ENCODE measurements around the gene SHC2. TPM values are rescaled to one million over a fixed set of nuclear protein-coding genes. Genes with fewer than 3 reads are reported as not detected.

The SHC2 gene
- polyA plus RNA-seq, 1 donor (not counting 4 experiments of a cell fraction or from before 2014, with no cell fraction given), result 2.5 TPM

- Histone ChIP-seq H2AFZ (ENCODE audit: control insufficient read depth, low read length) (no peak overlapping the region), H3K9me1 (ENCODE audit: control insufficient read depth, extremely low read depth, insufficient read depth, low read length) (no peaks in the 10 kb centered on the region), H3K4me3 (ENCODE audit: control insufficient read depth in 2 of 3, extremely low read depth in 1 of 3, insufficient read depth in 2 of 3, low read depth in 1 of 3, low read length in 3 of 3) (no peak overlapping the region), H3K27me3 (ENCODE audit: control insufficient read depth, extremely low read depth, insufficient read depth, low read length) (no peaks in the 10 kb centered on the region), H3K4me1 (ENCODE audit: control insufficient read depth, extremely low read depth, insufficient read depth, low read length) (no peaks in the 10 kb centered on the region), H3K27ac (ENCODE audit: control insufficient read depth, insufficient read depth, low read length) (no peak overlapping the region), H3K9ac (ENCODE audit: control insufficient read depth, extremely low read depth, insufficient read depth, low read length) (no peak overlapping the region), H3K36me3 (ENCODE audit: control insufficient read depth in 2 of 2, extremely low read depth in 1 of 2, insufficient read depth in 2 of 2, low read length in 2 of 2) (no peaks in the 10 kb centered on the region), H3K4me2 (ENCODE audit: control insufficient read depth, extremely low read depth, insufficient read depth, low read depth, low read length) (no peak overlapping the region), H4K20me1 (ENCODE audit: control insufficient read depth, extremely low read depth, insufficient read depth, low read length) (no peaks in the 10 kb centered on the region), H3K79me2 (ENCODE audit: control insufficient read depth, insufficient read depth, low read length) (no peaks in the 10 kb centered on the region), H3K9me3 (ENCODE audit: control insufficient read depth, low read depth, low read length) (peaks cover 8% of the 10 kb centered on the region)
- dilution Hi-C loops (cut with MboI; ENCODE audit: extremely low pct_ligation_motif_present, low sequenced_read_pairs), result no loop called here
- no peak for FAIRE-seq
- TF ChIP-seq EZH2 (IDR thresholded peaks at IDR 0.05; ENCODE audit: low read length) (no peak), CTCF (optimal IDR thresholded peaks at IDR 0.05 in 1 of 3, IDR thresholded peaks at IDR 0.05 in 1 of 3, conservative IDR thresholded peaks at IDR 0.05 in 1 of 3; ENCODE audit: extremely low read depth in 1 of 3, insufficient read depth in 2 of 3, low read length in 3 of 3) (no peak)
- no peak for DNase-seq (ENCODE audit: low read depth, low spot score)
These were observed 62.7 kb downstream of the SHC2 start for GRCh38 chr19:397941-398706.

- DNase-seq (ENCODE audit: low read depth, low spot score) (no peak), FAIRE-seq (no peak)
- Histone ChIP-seq H3K4me3 (ENCODE audit: control insufficient read depth in 2 of 3, extremely low read depth in 1 of 3, insufficient read depth in 2 of 3, low read depth in 1 of 3, low read length in 3 of 3) (no peak overlapping the region), H3K27ac (ENCODE audit: control insufficient read depth, insufficient read depth, low read length) (no peak overlapping the region), H3K4me2 (ENCODE audit: control insufficient read depth, extremely low read depth, insufficient read depth, low read depth, low read length) (no peak overlapping the region), H3K79me2 (ENCODE audit: control insufficient read depth, insufficient read depth, low read length) (no peaks in the 10 kb centered on the region), H3K4me1 (ENCODE audit: control insufficient read depth, extremely low read depth, insufficient read depth, low read length) (no peaks in the 10 kb centered on the region), H2AFZ (ENCODE audit: control insufficient read depth, low read length) (no peak overlapping the region), H3K9ac (ENCODE audit: control insufficient read depth, extremely low read depth, insufficient read depth, low read length) (no peak overlapping the region), H3K36me3 (ENCODE audit: control insufficient read depth in 2 of 2, extremely low read depth in 1 of 2, insufficient read depth in 2 of 2, low read length in 2 of 2) (no peaks in the 10 kb centered on the region), H3K9me1 (ENCODE audit: control insufficient read depth, extremely low read depth, insufficient read depth, low read length) (no peaks in the 10 kb centered on the region), H3K27me3 (ENCODE audit: control insufficient read depth, extremely low read depth, insufficient read depth, low read length) (no peaks in the 10 kb centered on the region), H4K20me1 (ENCODE audit: control insufficient read depth, extremely low read depth, insufficient read depth, low read length) (no peaks in the 10 kb centered on the region), H3K9me3 (ENCODE audit: control insufficient read depth, low read depth, low read length) (peaks cover 10% of the 10 kb centered on the region)
- TF ChIP-seq EZH2 (IDR thresholded peaks at IDR 0.05; ENCODE audit: low read length), result no peak
- TF ChIP-seq CTCF (optimal IDR thresholded peaks at IDR 0.05 in 1 of 3, IDR thresholded peaks at IDR 0.05 in 1 of 3, conservative IDR thresholded peaks at IDR 0.05 in 1 of 3; ENCODE audit: extremely low read depth in 1 of 3, insufficient read depth in 2 of 3, low read length in 3 of 3), result no peak
- dilution Hi-C loops (cut with MboI; ENCODE audit: extremely low pct_ligation_motif_present, low sequenced_read_pairs), result no loop called here
These were observed 63.5 kb downstream of the SHC2 start for GRCh38 chr19:397321-397720.
